Caco-2 (cell line): ENCODE results near the gene BAAT. TPM values are rescaled to one million over a fixed set of nuclear protein-coding genes. Genes with fewer than 3 reads are reported as not detected.
A peak's percentile ranks its signal among the peaks of the same experiment; 100 is the strongest.

Source experiments
- BruUV-seq: library from RNA; stranded (reverse); fragments of 400-500 nt; replicated peaks from 2 replicates; lab custom pipeline; 2021; lab: Mats Ljungman, UMichigan
- CTCF ChIA-PET: fragments of 300-600 bp; sonication (Branson Sonifier 250); formaldehyde crosslinking; loops from one replicate; lab custom pipeline; 2022; ENCODE audit warnings: antibody characterized with exemption; lab: Charles Lee
- POLR2A ChIA-PET: fragments of 300-600 bp; sonication (Branson Sonifier 250); formaldehyde crosslinking; loops from one replicate; lab custom pipeline; 2022; ENCODE audit warnings: antibody characterized with exemption; lab: Charles Lee
- DNase-seq, 2 experiments: peaks; one replicate each; pipeline versions ENCODE4 v3.0.0 to v3.0.0-alpha.2; 2020 to 2022
- H3K27me3 ChIP-seq: replicated peaks from 2 replicates; pipeline ENCODE4 v1.6.0; 2011; ENCODE audit warnings: low read length; ENCODE audit not compliant: control insufficient read depth, insufficient read depth
- H3K36me3 ChIP-seq: 2 replicates; pipeline ENCODE4 v1.5.1; 2011; ENCODE audit warnings: low read length; ENCODE audit not compliant: control insufficient read depth, insufficient read depth
- H3K4me1 ChIP-seq: fragments of 250-450 bp; sonication (Bioruptor Pico); 2 replicates; pipeline ENCODE4 v1.5.1; 2020; ENCODE audit warnings: mild to moderate bottlenecking
- H3K4me3 ChIP-seq: 2 replicates; pipeline ENCODE4 v1.5.1; 2011; ENCODE audit warnings: low read depth, mild to moderate bottlenecking, control low read depth, low read length
- H3K9me3 ChIP-seq: fragments of 250-450 bp; sonication (Bioruptor Pico); 2 replicates; pipeline ENCODE4 v1.5.1; 2020; ENCODE audit warnings: mild to moderate bottlenecking, moderate library complexity
- H3K27ac Mint-ChIP-seq: one replicate; pipeline ENCODE4 v1.8.0; 2022; ENCODE audit warnings: mixed read lengths; ENCODE audit not compliant: unreplicated experiment
- H3K27me3 Mint-ChIP-seq: one replicate; pipeline ENCODE4 v1.8.0; 2022; ENCODE audit warnings: mixed read lengths; ENCODE audit not compliant: insufficient read depth, unreplicated experiment
- H3K36me3 Mint-ChIP-seq: one replicate; pipeline ENCODE4 v1.8.0; 2022; ENCODE audit warnings: mild to moderate bottlenecking, mixed read lengths; ENCODE audit not compliant: insufficient read depth, unreplicated experiment
- H3K4me1 Mint-ChIP-seq: one replicate; pipeline ENCODE4 v1.8.0; 2022; ENCODE audit warnings: low read depth, mixed read lengths; ENCODE audit not compliant: unreplicated experiment
- H3K4me3 Mint-ChIP-seq: one replicate; pipeline ENCODE4 v1.8.0; 2022; ENCODE audit warnings: mild to moderate bottlenecking, moderate library complexity, mixed read lengths; ENCODE audit not compliant: unreplicated experiment
- H3K9me3 Mint-ChIP-seq: one replicate; pipeline ENCODE4 v1.8.0; 2022; ENCODE audit warnings: mixed read lengths; ENCODE audit not compliant: unreplicated experiment
- CTCF ChIP-seq, 2 experiments: fragments of 200-600 bp in 1 of 2; IDR thresholded peaks; 1 replicate in 1 of 2; 2 replicates in 1 of 2; pipeline versions ENCODE4 v1.5.1 to v1.8.0; 2011 to 2022; ENCODE audit warnings: antibody characterized with exemption in 1 of 2, control low read depth in 1 of 2, inconsistent platforms in 1 of 2, low read depth in 1 of 2, low read length in 1 of 2, mild to moderate bottlenecking in 1 of 2, moderate library complexity in 1 of 2; ENCODE audit not compliant: insufficient read depth in 1 of 2, severe bottlenecking in 1 of 2, unreplicated experiment in 1 of 2
- intact Hi-C: fragments of 100-400 bp; cut with micrococcal nuclease; formaldehyde crosslinking; loops from one replicate; pipeline ENCODE4 v1.10.0; 2022; ENCODE audit not compliant: unreplicated experiment
- total RNA-seq: library from RNA; stranded (reverse); gene quantifications from 2 replicates; pipeline ENCODE4 v1.2.3, GENCODE V29; 2022

Gene BAAT
- total RNA-seq, 1 experiment from 2014 or later: 1.1 TPM

- H3K27ac Mint-ChIP-seq: no peak overlapping the region
- ChIA-PET POLR2A (no interaction called here), CTCF (no interaction called here)
- no peak for TF ChIP-seq CTCF (IDR thresholded peaks at IDR 0.05; ENCODE audit: insufficient read depth in 1 of 2, low read depth in 1 of 2, low read length in 1 of 2, severe bottlenecking in 1 of 2, unreplicated experiment in 1 of 2)
- no peaks in the 10 kb centered on the region for H3K9me3 Mint-ChIP-seq
- no TSS peak for BruUV-seq
- Histone ChIP-seq H3K36me3 (no peaks in the 10 kb centered on the region), H3K4me1 (peaks cover 41% of the 10 kb centered on the region), H3K27me3 (no peaks in the 10 kb centered on the region), H3K4me3 (no peak overlapping the region), H3K9me3 (no peaks in the 10 kb centered on the region)
- H3K4me3 Mint-ChIP-seq: no peak overlapping the region
- H3K36me3 Mint-ChIP-seq: no peaks in the 10 kb centered on the region
- DNase-seq: no peak
- intact Hi-C loops: no loop called here
- no peaks in the 10 kb centered on the region for H3K27me3 Mint-ChIP-seq
- H3K4me1 Mint-ChIP-seq: peaks cover 22% of the 10 kb centered on the region
Measured at GRCh38 chr9:101369286-101369685, 15.5 kb downstream of the BAAT start.

GRCh38 chr9:101367323-101367722, 17.5 kb downstream of the BAAT start:
- CTCF ChIA-PET: interaction anchor here (1.0 kb wide), 1 partner anchor 21 kb away, joined by 7 read pairs; no protein-coding TSS in a partner anchor
- intact Hi-C loops: no loop called here
- Mint-ChIP-seq H3K27me3 (no peaks in the 10 kb centered on the region), H3K9me3 (no peaks in the 10 kb centered on the region), H3K4me3 (no peak overlapping the region), H3K4me1 (peaks cover 22% of the 10 kb centered on the region), H3K27ac (peak overlapping the region; percentile 15), H3K36me3 (no peaks in the 10 kb centered on the region)
- POLR2A ChIA-PET: no interaction called here
- no peak for TF ChIP-seq CTCF (IDR thresholded peaks at IDR 0.05; ENCODE audit: insufficient read depth in 1 of 2, low read depth in 1 of 2, low read length in 1 of 2, severe bottlenecking in 1 of 2, unreplicated experiment in 1 of 2)
- H3K36me3 ChIP-seq: no peaks in the 10 kb centered on the region
- no peaks in the 10 kb centered on the region for H3K27me3 ChIP-seq
- DNase-seq: no peak
- H3K4me3 ChIP-seq: no peak overlapping the region
- BruUV-seq: no TSS peak
- H3K9me3 ChIP-seq: no peaks in the 10 kb centered on the region
- H3K4me1 ChIP-seq: peaks cover 41% of the 10 kb centered on the region

DNA sequence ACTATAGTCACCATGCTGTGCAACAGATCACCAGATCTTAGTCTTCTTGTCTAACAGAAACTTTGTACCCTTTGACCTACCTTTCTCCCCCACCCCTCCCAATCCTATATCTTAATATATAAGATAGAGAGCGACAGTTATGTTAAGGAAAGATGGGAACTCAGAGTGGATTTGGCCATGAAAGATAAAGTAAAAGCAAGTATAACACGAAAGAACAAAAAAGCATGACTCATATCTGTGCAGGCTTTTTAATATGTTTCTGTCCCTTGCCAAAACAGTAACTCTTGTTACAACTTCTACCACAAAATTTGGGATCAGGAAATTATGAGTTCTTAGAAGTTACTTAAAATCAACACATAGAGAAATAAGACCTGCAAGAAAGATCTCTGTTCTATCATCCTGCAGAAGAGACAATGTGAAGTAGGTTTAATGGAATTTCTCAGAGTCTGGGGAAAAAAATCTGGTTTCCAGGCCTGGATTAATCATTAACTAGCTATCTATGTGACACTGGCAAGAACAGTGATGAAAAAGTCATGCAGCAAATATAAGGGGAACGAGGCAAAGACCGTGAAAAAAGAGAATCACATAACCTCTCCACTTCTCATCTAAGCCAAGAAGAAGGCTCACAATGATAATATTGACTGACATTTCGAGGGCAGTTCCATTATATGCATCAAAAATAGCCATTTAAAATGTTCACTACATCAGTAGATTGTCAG, 18.6 kb downstream of the BAAT start:
- intact Hi-C loops: loop anchor here (1.0 kb wide), 3 partner anchors 12 to 42 kb away; partner anchors contain the start of genes MRPL50 and ZNF189
- Mint-ChIP-seq H3K36me3 (no peaks in the 10 kb centered on the region), H3K4me3 (peak overlapping the region; percentile 67), H3K4me1 (peaks cover 22% of the 10 kb centered on the region), H3K27ac (peak overlapping the region; percentile 30), H3K9me3 (no peaks in the 10 kb centered on the region), H3K27me3 (no peaks in the 10 kb centered on the region)
- Histone ChIP-seq H3K27me3 (no peaks in the 10 kb centered on the region), H3K36me3 (no peaks in the 10 kb centered on the region), H3K9me3 (no peaks in the 10 kb centered on the region), H3K4me3 (peak overlapping the region; percentile 18; the same call in 1 of the 2 replicates), H3K4me1 (peaks cover 41% of the 10 kb centered on the region)
- ChIA-PET CTCF (interaction anchor here (1.0 kb wide), 1 partner anchor 201 kb away, joined by 3 read pairs; no protein-coding TSS in a partner anchor), POLR2A (no interaction called here)
- TF ChIP-seq CTCF (IDR thresholded peaks at IDR 0.05; ENCODE audit: insufficient read depth in 1 of 2, low read depth in 1 of 2, low read length in 1 of 2, severe bottlenecking in 1 of 2, unreplicated experiment in 1 of 2): no peak
- DNase-seq: peak in 1 of 2 experiments; percentile 56
- no TSS peak for BruUV-seq
